Right cardiac atrium (tissue), 5 donors: ENCODE measurements around the gene LRIT2. TPM values are rescaled to one million over a fixed set of nuclear protein-coding genes. Genes with fewer than 3 reads are reported as not detected.
A peak's percentile ranks its signal among the peaks of the same experiment; 100 is the strongest.
"Not testable (repeated sequence)": the region's sequence is repeated elsewhere in the genome, so short reads cannot be mapped to it uniquely, and the experiment has no call there.

Experiments
- ATAC-seq, 2 donors: fragments of 200-7000 bp; cut with Tn5 transposase; one replicate each; pipeline versions ENCODE4 v1.8.0 to v1.9.1; 2020; ENCODE audit warnings: moderate library complexity in 2 of 2, mild to moderate bottlenecking in 1 of 2
- DNase-seq, 3 donors: peaks; one replicate each; pipeline ENCODE4 v3.0.0-alpha.2; 2020
- H3K27ac ChIP-seq: one replicate; pipeline ENCODE4 v1.5.1; 2013; ENCODE audit warnings: mild to moderate bottlenecking, low read length, control low read depth, moderate library complexity
- H3K27me3 ChIP-seq: one replicate; pipeline ENCODE4 v1.6.1; 2013; ENCODE audit not compliant: control insufficient read depth, insufficient read depth
- H3K4me1 ChIP-seq: one replicate; pipeline ENCODE4 v1.6.1; 2013; ENCODE audit warnings: low read length; ENCODE audit not compliant: control insufficient read depth, insufficient read depth
- H3K4me3 ChIP-seq: one replicate; pipeline ENCODE4 v1.5.1; 2013; ENCODE audit warnings: low read length, control low read depth
- H3K9me3 ChIP-seq: one replicate; pipeline ENCODE4 v1.6.1; 2013; ENCODE audit warnings: low read length; ENCODE audit not compliant: control insufficient read depth
- WGBS: extraction: QIAGEN DNeasy Blood & Tissue Kit; methylation state at CpG from one replicate; pipeline ENCODE4 v1.1.7; 2013; 5-methylcytosine and 5-hydroxymethylcytosine counted together
- intact Hi-C, 4 donors: fragments of 100-400 bp; cut with DNase I; formaldehyde crosslinking; loops; one replicate each; pipeline versions ENCODE4 v1.11.0 to v1.14.0; 2022 to 2023
- polyA plus RNA-seq: library from polyadenylated mRNA; stranded (reverse); fragments of 200-250 nt; gene quantifications from one replicate; pipeline ENCODE4 v1.2.3, GENCODE V29; 2013
- total RNA-seq, 4 donors: library from RNA; stranded (reverse); fragmentation: NEBNext Ultra II Directional; extraction: Animal tissue kit (Norgen Biotek cat#: 25700); gene quantifications; one replicate each; pipeline ENCODE4 v1.2.1, GENCODE V29; 2021
- donor health status: healthy with polysubstance abuse.
- donor health status: DM: no; HTN: yes; CAD: no.
- donor health status: DM: no; HTN: no; CAD: no.
- donor health status: DM: no; HTN: yes; CAD: no; lungs with severe emphysema.
- donor health status: DM: yes; HTN: yes; CAD: no.

LRIT2 gene
- total and polyA plus RNA-seq, 5 donors: not detected

DNA sequence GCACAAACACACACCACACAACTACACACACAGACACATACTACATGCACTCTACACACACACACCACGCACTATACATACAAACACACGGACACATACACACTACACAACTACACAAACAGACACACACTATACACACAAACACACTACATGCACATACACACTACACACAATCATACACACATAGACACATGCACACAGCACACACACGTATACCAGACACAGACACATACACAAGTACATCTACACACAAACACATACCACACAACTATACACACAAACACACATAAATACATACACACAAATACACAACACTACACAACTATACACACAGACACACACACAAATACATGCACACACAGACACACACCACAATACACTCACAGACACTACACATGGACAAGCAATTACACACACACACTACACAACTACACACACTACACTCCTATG is 47.2 kb downstream of the LRIT2 start:
- intact Hi-C loops: no loop called here
- Histone ChIP-seq H3K4me3 (no peak overlapping the region), H3K9me3 (no peaks in the 10 kb centered on the region), H3K27me3 (no peaks in the 10 kb centered on the region), H3K4me1 (no peaks in the 10 kb centered on the region), H3K27ac (no peak overlapping the region)
- DNase-seq (no peak), ATAC-seq (no peak)
- 93% methylated on average over 3 of the region's 3 CpGs for WGBS

DNA sequence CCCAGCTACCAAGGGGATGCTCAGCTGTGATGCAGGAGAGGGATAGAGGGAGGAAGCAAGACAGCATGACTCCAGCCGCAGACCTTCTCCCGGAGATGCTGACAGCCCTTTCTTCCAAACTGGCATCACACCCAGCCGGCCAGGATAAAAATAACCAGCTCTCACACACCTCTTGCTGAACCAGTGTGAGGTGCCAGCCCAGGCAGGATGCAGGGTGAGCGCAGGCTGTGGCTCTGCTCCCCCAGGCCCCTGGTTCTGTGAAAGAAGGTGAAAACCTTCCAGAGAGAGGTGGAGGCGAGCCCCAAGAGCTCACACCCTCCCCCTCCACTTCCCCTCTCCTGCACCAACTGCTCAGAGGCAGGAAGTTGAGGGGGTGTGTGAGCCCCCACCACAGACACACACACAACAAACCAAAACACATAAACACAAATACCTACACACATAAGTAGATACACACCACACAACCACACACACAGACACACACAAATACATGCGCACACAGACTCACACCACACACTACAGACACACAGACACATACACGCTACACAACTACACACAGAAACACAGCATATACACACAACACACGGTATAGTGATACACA is 47.7 kb downstream of the LRIT2 start:
- Histone ChIP-seq H3K27ac (no peak overlapping the region), H3K4me1 (no peaks in the 10 kb centered on the region), H3K9me3 (no peaks in the 10 kb centered on the region), H3K4me3 (no peak overlapping the region), H3K27me3 (no peaks in the 10 kb centered on the region)
- intact Hi-C loops: no loop called here
- peak; percentile 38 to 75 (median 74) for DNase-seq
- ATAC-seq: peak; percentile 81 to 83
- WGBS: 49% methylated on average over 8 of the region's 8 CpGs

DNA sequence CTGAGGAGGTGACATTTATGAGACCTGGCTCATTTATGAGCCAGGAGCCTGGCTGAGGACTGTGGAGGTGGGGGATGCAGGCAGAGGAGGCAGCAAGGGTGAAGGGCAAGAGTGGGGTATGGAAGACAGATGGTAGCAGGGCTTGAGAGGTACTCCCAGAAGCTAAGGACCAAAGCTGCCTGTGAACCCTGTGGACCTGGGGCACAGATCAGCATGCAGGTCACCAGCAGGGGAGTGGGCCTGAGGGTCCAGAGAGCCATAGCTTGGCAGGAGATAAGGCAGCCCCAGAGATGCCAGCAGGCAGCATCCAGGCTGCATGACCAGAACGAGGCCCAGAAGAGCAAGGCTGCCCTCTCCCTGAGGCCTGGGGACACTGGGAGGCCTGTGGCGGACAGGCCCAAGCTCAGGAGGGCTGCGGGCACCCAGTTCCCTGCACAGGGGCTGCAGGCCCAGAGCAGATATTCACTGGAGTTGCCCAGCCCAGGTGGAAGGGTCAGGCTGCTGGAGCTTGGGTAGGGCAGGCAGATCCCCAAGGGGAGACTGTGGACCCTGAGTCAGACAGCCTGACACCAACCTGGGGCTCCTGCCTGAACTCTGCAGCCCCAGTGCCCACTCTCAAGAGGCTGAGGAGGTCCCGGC is 48.4 kb downstream of the LRIT2 start:
- H3K27me3 ChIP-seq: no peaks in the 10 kb centered on the region
- 78% methylated on average over 4 of the region's 4 CpGs for WGBS
- ATAC-seq (peak; percentile 17 to 22), DNase-seq (no peak)
- intact Hi-C loops: no loop called here
- no peak overlapping the region for H3K27ac ChIP-seq
- H3K4me1 ChIP-seq: no peaks in the 10 kb centered on the region
- H3K4me3 ChIP-seq: no peak overlapping the region
- H3K9me3 ChIP-seq: no peaks in the 10 kb centered on the region

DNA sequence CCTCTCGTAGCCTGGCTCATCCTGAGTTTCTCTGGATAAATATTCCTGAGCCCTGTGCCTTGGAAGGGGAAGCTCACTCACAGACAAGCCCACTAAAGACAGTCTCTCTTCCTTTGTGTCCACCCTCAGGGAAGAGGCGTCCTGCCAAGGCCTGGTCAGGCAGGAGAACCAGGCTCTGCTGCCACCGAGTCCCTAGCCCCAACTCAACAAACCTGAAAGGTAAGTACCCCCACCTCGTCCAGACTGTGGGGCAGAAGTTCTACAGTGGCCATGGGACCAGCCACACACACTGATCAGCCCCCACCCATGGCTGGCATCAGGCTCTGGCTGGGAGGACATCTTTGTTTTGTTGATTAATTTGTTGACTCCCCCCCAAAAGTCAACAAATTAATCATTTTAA is 49.0 kb downstream of the LRIT2 start:
- no peak for DNase-seq
- intact Hi-C loops: no loop called here
- Histone ChIP-seq H3K9me3 (no peaks in the 10 kb centered on the region), H3K4me1 (no peaks in the 10 kb centered on the region), H3K4me3 (no peak overlapping the region), H3K27ac (no peak overlapping the region), H3K27me3 (no peaks in the 10 kb centered on the region)
- ATAC-seq: no peak
- 78% methylated on average over 4 of the region's 4 CpGs for WGBS

DNA sequence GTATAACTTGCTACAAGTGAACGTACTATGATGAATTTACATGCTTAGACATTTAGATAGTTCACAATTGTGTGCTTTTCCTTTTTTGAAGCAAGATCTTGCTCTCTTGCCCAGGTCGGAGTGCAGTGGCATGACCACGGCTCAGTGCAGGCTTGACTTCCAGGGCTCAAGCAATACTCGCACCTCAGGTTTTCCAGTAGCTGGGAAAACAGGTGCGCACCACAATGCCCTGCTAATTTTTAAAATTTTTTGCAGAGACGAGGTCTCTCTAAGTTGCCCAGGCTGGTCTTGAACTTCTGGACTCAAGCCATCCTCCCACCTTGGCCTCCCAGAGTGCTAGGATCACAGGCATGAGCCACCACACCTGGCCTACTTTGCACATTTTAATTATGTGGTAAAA is 49.9 kb downstream of the LRIT2 start:
- intact Hi-C loops: no loop called here
- no peaks in the 10 kb centered on the region for H3K27me3 ChIP-seq
- H3K4me3 ChIP-seq: no peak overlapping the region
- 86% methylated on average over 6 of the region's 6 CpGs for WGBS
- H3K4me1 ChIP-seq: no peaks in the 10 kb centered on the region
- DNase-seq: no peak
- ATAC-seq: no peak
- no peak overlapping the region for H3K27ac ChIP-seq
- H3K9me3 ChIP-seq: no peaks in the 10 kb centered on the region

DNA sequence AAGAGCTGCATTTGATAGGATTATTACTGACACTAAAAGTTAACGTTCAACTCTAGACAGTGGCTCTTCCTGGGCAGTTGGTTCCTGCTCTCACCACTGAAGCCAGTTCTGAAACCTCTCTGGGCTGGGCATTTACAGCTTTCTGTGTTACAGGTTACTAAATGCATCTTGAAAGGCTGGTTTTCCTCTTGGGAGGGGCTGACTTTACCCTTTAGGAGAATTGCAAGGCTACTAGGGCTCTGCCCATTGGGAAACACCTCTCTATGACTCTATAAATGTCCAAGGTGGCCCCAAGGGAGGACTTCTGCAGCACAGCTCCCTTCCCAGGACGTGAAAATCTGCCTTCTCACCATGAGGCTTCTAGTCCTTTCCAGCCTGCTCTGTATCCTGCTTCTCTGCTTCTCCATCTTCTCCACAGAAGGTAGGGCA is 51.8 kb downstream of the LRIT2 start, which contains the start of gene GPR15LG:
Gene GPR15LG, plus strand, starts transcription at position 301 of the 429 bp plus-strand sequence. Its CDS starts 51 bp downstream, at position 352.
- H3K9me3 ChIP-seq: no peaks in the 10 kb centered on the region
- H3K4me3 ChIP-seq: no peak within 1 kb of the TSS
- DNase-seq (no peak), ATAC-seq (peak in 1 of 2 donors; percentile 34)
- H3K27me3 ChIP-seq: no peaks in the 10 kb centered on the region
- 66% methylated on average over 2 of the region's 2 CpGs for WGBS
- no peak within 1 kb of the TSS for H3K27ac ChIP-seq
- H3K4me1 ChIP-seq: no peaks in the 10 kb centered on the region
- intact Hi-C loops: no loop called here

DNA sequence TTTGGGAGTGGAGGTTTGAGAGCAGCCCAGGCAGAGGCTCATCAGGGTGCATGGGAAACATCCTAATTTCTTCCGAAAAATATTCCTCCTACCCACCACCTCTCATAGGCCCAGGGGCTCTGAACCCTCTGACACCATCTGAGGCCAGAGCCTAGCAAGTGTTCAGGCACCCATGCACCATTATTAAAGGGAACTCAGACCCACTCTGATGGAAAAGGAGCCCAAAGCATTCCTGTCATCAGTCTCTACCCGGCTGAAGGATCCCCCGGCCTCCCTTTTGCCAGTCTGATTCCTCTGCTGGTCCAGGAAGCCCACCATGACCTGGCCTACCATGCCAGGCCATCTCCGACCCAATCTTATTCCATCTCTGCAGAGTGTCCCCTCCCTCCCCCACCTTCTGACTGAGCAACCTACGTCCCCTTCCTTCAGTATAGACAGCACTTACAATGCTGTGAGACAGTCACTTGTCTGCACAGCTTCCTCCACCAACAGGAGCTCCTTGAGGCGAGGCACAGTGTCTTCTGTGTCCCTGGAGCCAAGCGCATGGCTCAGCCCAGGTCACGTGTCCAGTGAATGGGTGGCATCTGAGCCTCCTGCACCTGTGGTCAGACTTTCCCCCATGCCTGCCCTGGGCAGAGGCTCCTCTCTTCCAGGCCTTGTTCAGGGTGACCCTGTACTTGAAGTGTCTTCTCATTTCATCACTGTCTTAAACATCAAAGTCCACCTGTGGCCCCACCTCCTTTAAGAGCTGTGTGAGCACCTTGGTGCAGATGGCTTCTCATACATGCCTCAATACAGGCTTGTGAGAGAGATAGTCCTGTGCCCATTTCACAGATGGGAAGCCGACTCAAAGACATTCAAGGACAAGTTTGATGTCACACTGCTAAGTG is 52.6 kb downstream of the LRIT2 start:
- H3K4me3 ChIP-seq: no peak overlapping the region
- no peaks in the 10 kb centered on the region for H3K9me3 ChIP-seq
- H3K27ac ChIP-seq: no peak overlapping the region
- no peaks in the 10 kb centered on the region for H3K27me3 ChIP-seq
- 88% methylated on average over 9 of the region's 9 CpGs for WGBS
- ATAC-seq: no peak
- H3K4me1 ChIP-seq: no peaks in the 10 kb centered on the region
- no peak for DNase-seq
- intact Hi-C loops: no loop called here

DNA sequence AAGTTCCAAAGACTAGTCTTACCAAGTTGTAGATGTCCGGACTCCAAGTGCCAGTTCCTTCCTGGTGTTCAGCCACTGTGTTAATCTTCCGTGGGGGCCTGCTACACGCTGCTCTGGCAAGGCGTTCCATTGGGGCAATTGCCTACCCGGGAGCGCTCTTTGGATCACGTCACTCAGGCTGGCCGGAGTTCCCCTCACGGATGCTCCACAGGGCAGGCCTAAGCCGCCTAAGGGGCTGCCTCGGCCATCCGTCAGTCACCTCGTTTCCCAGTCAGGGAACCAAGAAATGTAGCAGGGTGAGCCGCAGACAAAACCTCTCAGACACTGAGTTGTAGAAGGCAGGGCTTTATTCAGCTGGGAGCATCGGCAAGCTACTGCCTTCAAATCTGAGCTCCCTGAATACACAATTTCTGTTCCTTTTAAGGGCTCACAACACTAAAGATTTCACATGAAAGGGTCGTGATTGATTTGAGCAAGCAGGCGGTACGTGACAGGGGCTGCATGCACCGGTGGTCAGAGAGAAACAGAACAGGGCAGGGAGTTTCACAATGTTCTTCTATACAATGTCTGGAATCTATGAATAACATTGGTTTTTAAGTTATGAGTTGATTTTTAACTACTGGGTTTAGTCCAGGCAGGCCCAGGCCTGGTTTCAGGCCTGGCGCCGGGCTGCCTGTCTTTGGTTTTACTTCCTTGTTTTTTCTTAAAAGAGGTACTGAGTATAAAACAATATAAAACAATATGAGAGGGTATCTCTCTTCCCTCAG is 53.5 kb downstream of the LRIT2 start:
- H3K4me1 ChIP-seq, H3K4me3 ChIP-seq, H3K27ac ChIP-seq, intact Hi-C loops, H3K9me3 ChIP-seq, DNase-seq, ATAC-seq, H3K27me3 ChIP-seq: not testable (repeated sequence)
- 90% methylated on average over 20 of the region's 21 CpGs for whole genome bisulfite sequencing

DNA sequence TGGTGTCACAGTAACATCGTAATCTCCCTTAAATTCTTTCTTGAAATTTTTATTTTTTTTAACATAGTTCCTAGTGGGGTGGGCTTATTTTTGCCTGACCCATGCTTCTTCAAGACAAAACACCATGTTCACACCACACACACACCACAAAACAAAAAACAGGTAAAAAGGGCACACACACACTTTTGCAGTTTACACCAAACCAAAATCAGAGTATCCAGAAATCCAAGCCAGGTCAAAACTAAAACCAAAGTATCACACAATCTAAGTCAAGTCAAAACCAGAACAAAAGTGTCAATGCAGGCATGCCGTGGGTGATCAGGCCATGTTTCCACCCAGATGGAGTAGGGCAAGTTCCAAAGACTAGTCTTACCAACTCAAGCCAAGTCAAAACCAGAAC is 54.1 kb downstream of the LRIT2 start:
- ATAC-seq, H3K9me3 ChIP-seq, H3K27me3 ChIP-seq, H3K4me1 ChIP-seq, DNase-seq, H3K27ac ChIP-seq, H3K4me3 ChIP-seq, intact Hi-C loops: not testable (repeated sequence)
- 86% methylated on average over 2 of the region's 2 CpGs for WGBS
